Liver (tissue), 9 donors: ENCODE data around the gene B4GALNT3. TPM values are rescaled to one million over a fixed set of nuclear protein-coding genes. Genes with fewer than 3 reads are reported as not detected.

ENCODE experiments used
- DNase-seq: peaks from one replicate; pipeline ENCODE4 v3.0.0-alpha.2; 2017; ENCODE audit warnings: low spot score
- H3K27ac ChIP-seq, 2 donors: one replicate each; pipeline ENCODE4 v1.7.0; 2013; ENCODE audit warnings: inconsistent platforms in 2 of 2, low read length in 2 of 2, control low read depth in 1 of 2, low read depth in 1 of 2, mild to moderate bottlenecking in 1 of 2
- H3K27me3 ChIP-seq, 4 donors: one replicate each; pipeline versions ENCODE4 v1.6.1 to v1.7.0; 2013; ENCODE audit warnings: low read length in 3 of 4, inconsistent platforms in 1 of 4, mild to moderate bottlenecking in 1 of 4, moderate library complexity in 1 of 4; ENCODE audit not compliant: control insufficient read depth in 4 of 4, insufficient read depth in 4 of 4
- H3K36me3 ChIP-seq, 4 donors: one replicate each; pipeline versions ENCODE4 v1.6.1 to v1.7.0; 2013; ENCODE audit warnings: low read length in 3 of 4, mild to moderate bottlenecking in 3 of 4, low read depth in 1 of 4, moderate library complexity in 1 of 4; ENCODE audit not compliant: control insufficient read depth in 4 of 4, insufficient read depth in 3 of 4
- H3K4me1 ChIP-seq, 4 donors: one replicate each; pipeline versions ENCODE4 v1.6.1 to v1.7.0; 2013; ENCODE audit warnings: low read length in 3 of 4, mild to moderate bottlenecking in 3 of 4, moderate library complexity in 1 of 4; ENCODE audit not compliant: control insufficient read depth in 4 of 4, insufficient read depth in 4 of 4
- H3K4me3 ChIP-seq, 3 donors: one replicate each; pipeline versions ENCODE4 v1.6.1 to v1.7.0; 2013; ENCODE audit warnings: low read length in 3 of 3, control low read depth in 1 of 3, low read depth in 1 of 3, mild to moderate bottlenecking in 1 of 3
- H3K9ac ChIP-seq, 2 donors: one replicate each; pipeline ENCODE4 v1.7.0; 2013; ENCODE audit warnings: low read length in 2 of 2, mild to moderate bottlenecking in 2 of 2, moderate library complexity in 2 of 2, control low read depth in 1 of 2, low read depth in 1 of 2
- H3K9me3 ChIP-seq, 4 donors: one replicate each; pipeline versions ENCODE4 v1.6.1 to v1.7.0; 2013; ENCODE audit warnings: low read length in 3 of 4; ENCODE audit not compliant: control insufficient read depth in 4 of 4
- EGR1 ChIP-seq, 2 donors: IDR thresholded peaks; 2 replicates each; pipeline ENCODE4 v1.6.1; 2016 to 2018; ENCODE audit warnings: antibody characterized with exemption in 2 of 2, low read depth in 2 of 2
- FOXA1 ChIP-seq: IDR thresholded peaks from 2 replicates; pipeline ENCODE4 v1.6.1; 2016; ENCODE audit warnings: antibody characterized with exemption
- FOXA2 ChIP-seq: IDR thresholded peaks from 2 replicates; pipeline ENCODE4 v1.6.1; 2016; ENCODE audit warnings: antibody characterized with exemption
- GABPA ChIP-seq, 2 donors: IDR thresholded peaks in 1 of 2; conservative IDR thresholded peaks in 1 of 2; 2 replicates each; pipeline ENCODE4 v1.6.1; 2016; ENCODE audit warnings: antibody characterized with exemption in 2 of 2, mild to moderate bottlenecking in 1 of 2, moderate library complexity in 1 of 2
- HNF4A ChIP-seq, 2 donors: conservative IDR thresholded peaks; 2 replicates each; pipeline ENCODE4 v1.6.1; 2016; ENCODE audit warnings: antibody characterized with exemption in 2 of 2, mild to moderate bottlenecking in 2 of 2
- HNF4G ChIP-seq: IDR thresholded peaks from 2 replicates; pipeline ENCODE4 v1.6.1; 2016; ENCODE audit warnings: antibody characterized with exemption
- JUND ChIP-seq, 2 donors: IDR thresholded peaks; 2 replicates each; pipeline ENCODE4 v1.6.1; 2016; ENCODE audit warnings: antibody characterized with exemption in 2 of 2
- NR2F2 ChIP-seq: IDR thresholded peaks from 2 replicates; pipeline ENCODE4 v1.6.1; 2016; ENCODE audit warnings: antibody characterized with exemption
- RAD21 ChIP-seq, 2 donors: IDR thresholded peaks; 2 replicates each; pipeline ENCODE4 v1.6.1; 2016; ENCODE audit warnings: antibody characterized with exemption in 2 of 2, mild to moderate bottlenecking in 2 of 2
- RXRA ChIP-seq, 2 donors: IDR thresholded peaks; 2 replicates each; pipeline ENCODE4 v1.6.1; 2017 to 2018; ENCODE audit warnings: antibody characterized with exemption in 2 of 2, mild to moderate bottlenecking in 1 of 2
- SP1 ChIP-seq: IDR thresholded peaks from 2 replicates; pipeline ENCODE4 v1.6.1; 2018; ENCODE audit warnings: antibody characterized with exemption, mild to moderate bottlenecking
- TAF1 ChIP-seq: conservative IDR thresholded peaks from 2 replicates; pipeline ENCODE4 v1.6.1; 2016; ENCODE audit warnings: antibody characterized with exemption, mild to moderate bottlenecking
- YY1 ChIP-seq: IDR thresholded peaks from 2 replicates; pipeline ENCODE4 v1.6.1; 2016; ENCODE audit warnings: antibody characterized with exemption, mild to moderate bottlenecking
- WGBS: extraction: QIAGEN DNeasy Blood & Tissue Kit; methylation state at CpG from one replicate; pipeline ENCODE4 v1.1.7; 2013; 5-methylcytosine and 5-hydroxymethylcytosine counted together
- polyA plus RNA-seq, 2 donors: library from polyadenylated mRNA; stranded (reverse) in 1 of 2; unstranded in 1 of 2; fragments of 200-250 nt in 1 of 2; fragments of >200 nt in 1 of 2; fragmentation: Nextera tagmentation in 1 of 2; extraction: Ambion mirVana in 1 of 2; gene quantifications; one replicate each; pipeline versions ENCODE4 v1.2.1 to v1.2.3, GENCODE V29; 2013 to 2015
- total RNA-seq, 2 donors: library from RNA; depleted of rRNA; stranded (reverse); fragments of >200 nt; gene quantifications; one replicate each; pipeline ENCODE4 v1.2.3, GENCODE V29; 2014
- TF ChIP-seq, protein P1 (sequence below): IDR thresholded peaks from 2 replicates; pipeline ENCODE4 v1.6.1; 2016; ENCODE audit warnings: antibody characterized with exemption, mild to moderate bottlenecking
- TF ChIP-seq, protein P2 (sequence below): IDR thresholded peaks from 2 replicates; pipeline ENCODE4 v1.6.1; 2016; ENCODE audit warnings: antibody characterized with exemption
- TF ChIP-seq, protein P3 (sequence below): fragments of 150-350 bp; IDR thresholded peaks from 2 replicates; pipeline ENCODE4 v1.5.1; 2017; ENCODE audit warnings: improper control_type of control experiment, low read depth, low read length; ENCODE audit not compliant: missing input control
- TF ChIP-seq, protein P4 (sequence below): IDR thresholded peaks from 2 replicates; pipeline ENCODE4 v1.6.1; 2016; ENCODE audit warnings: antibody characterized with exemption
- TF ChIP-seq, protein P5 (sequence below): IDR thresholded peaks from 2 replicates; pipeline ENCODE4 v1.6.1; 2016; ENCODE audit warnings: antibody characterized with exemption
- donor health status: healthy.
- donor health status: healthy.
- donor health status: healthy.
- donor health status: healthy.
- donor health status: healthy.

The B4GALNT3 gene
- total and polyA plus RNA-seq, 4 donors, result 0.09 to 0.25 (median 0.14) TPM; not detected in 1

DNA sequence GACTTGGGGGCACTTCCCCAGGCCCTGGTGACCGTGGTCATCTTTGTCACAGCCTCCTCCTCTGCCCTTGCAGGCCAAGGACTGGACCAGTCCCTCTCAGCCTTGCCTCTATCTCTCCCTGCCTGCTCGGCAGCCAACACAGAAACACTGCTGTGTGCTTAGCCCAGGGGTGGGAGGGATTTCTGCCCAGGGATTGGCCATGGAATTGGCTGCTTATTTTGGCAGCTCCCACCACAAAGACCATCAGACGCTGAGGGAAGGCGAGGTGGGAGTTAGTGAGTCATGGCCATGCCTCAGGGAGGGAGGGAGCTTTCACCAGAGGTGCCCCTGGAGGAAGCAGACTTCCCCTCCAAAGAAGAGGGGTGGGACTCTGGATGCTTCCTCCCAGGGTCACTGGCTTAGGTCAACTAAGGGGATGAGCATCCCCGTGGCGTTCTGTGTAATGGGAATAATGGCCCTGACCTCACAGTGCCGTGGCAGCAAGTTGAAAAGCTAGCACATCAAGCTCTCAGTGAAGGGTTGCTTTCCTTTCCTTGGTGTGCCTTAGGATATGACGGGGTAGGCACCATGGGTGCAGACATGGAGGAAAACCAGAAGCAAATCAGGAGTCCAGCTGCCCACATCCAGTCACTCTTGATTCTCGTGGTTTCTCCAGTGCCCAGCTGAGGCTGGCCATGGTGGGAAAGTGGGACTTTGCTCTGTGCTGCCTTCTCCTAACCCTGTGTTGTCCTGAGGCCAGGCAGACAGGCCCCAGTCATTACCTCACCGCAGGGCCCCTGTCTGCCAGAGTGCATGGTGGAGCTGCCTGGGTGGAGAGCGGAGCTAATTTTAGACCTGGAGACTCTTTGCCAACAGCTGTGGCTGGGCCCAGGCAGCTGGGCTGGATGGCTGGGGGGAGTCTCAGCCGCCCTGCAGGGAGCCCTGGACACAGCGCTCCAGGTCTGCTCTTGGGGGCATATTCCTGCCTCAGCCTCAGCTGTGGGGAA is 21.4 kb downstream of the B4GALNT3 start:
- TF ChIP-seq, protein P1, sequence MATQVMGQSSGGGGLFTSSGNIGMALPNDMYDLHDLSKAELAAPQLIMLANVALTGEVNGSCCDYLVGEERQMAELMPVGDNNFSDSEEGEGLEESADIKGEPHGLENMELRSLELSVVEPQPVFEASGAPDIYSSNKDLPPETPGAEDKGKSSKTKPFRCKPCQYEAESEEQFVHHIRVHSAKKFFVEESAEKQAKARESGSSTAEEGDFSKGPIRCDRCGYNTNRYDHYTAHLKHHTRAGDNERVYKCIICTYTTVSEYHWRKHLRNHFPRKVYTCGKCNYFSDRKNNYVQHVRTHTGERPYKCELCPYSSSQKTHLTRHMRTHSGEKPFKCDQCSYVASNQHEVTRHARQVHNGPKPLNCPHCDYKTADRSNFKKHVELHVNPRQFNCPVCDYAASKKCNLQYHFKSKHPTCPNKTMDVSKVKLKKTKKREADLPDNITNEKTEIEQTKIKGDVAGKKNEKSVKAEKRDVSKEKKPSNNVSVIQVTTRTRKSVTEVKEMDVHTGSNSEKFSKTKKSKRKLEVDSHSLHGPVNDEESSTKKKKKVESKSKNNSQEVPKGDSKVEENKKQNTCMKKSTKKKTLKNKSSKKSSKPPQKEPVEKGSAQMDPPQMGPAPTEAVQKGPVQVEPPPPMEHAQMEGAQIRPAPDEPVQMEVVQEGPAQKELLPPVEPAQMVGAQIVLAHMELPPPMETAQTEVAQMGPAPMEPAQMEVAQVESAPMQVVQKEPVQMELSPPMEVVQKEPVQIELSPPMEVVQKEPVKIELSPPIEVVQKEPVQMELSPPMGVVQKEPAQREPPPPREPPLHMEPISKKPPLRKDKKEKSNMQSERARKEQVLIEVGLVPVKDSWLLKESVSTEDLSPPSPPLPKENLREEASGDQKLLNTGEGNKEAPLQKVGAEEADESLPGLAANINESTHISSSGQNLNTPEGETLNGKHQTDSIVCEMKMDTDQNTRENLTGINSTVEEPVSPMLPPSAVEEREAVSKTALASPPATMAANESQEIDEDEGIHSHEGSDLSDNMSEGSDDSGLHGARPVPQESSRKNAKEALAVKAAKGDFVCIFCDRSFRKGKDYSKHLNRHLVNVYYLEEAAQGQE, result no peak
- TF ChIP-seq JUND (IDR thresholded peaks at IDR 0.05), result no peak
- no peak for TF ChIP-seq EGR1 (IDR thresholded peaks at IDR 0.05; ENCODE audit: low read depth in 2 of 2)
- TF ChIP-seq NR2F2, result no peak
- TF ChIP-seq YY1, result no peak
- no peak for TF ChIP-seq FOXA2
- TF ChIP-seq SP1, result no peak
- TF ChIP-seq RXRA (IDR thresholded peaks at IDR 0.05), result no peak
- Histone ChIP-seq H3K9me3 (no peaks in the 10 kb centered on the region), H3K4me3 (no peak overlapping the region), H3K27me3 (peaks cover 0 to 4% (median 0%) of the 10 kb centered on the region in 4 donors), H3K27ac (no peak overlapping the region), H3K9ac (no peak overlapping the region), H3K4me1 (no peaks in the 10 kb centered on the region), H3K36me3 (no peaks in the 10 kb centered on the region)
- 81% methylated on average over 13 of the region's 13 CpGs for WGBS
- no peak for DNase-seq

DNA sequence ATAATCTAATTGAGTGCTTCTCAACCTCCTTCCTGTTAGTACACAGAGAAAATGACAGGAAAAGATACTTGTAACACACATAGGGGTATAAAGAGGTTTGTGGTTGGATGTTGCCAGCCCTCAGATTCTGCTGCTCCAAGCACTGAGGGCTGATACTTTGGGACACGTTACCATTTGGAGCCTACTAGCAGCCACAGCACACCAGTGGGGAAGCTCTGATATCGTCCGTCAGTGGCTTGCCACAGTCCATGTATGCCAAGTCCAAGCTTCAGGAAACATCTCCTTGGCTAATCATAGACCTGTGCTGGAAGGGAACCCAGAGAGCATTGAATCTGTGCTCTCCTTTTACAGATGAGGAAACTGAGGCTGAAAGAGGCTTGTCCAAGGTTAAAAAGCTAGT is 22.3 kb downstream of the B4GALNT3 start:
- H3K4me1 ChIP-seq, result no peaks in the 10 kb centered on the region
- TF ChIP-seq, protein P2, sequence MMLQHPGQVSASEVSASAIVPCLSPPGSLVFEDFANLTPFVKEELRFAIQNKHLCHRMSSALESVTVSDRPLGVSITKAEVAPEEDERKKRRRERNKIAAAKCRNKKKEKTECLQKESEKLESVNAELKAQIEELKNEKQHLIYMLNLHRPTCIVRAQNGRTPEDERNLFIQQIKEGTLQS, result no peak
- TF ChIP-seq HNF4A (conservative IDR thresholded peaks at IDR 0.05) (no peak), EGR1 (IDR thresholded peaks at IDR 0.05; ENCODE audit: low read depth in 2 of 2) (no peak), SP1 (no peak), FOXA2 (no peak), YY1 (no peak), NR2F2 (no peak), HNF4G (no peak), TAF1 (no peak), RAD21 (IDR thresholded peaks at IDR 0.05) (no peak), FOXA1 (no peak), RXRA (IDR thresholded peaks at IDR 0.05) (no peak), GABPA (IDR thresholded peaks at IDR 0.05 in 1 of 2, conservative IDR thresholded peaks at IDR 0.05 in 1 of 2) (no peak)
- TF ChIP-seq, protein P3, sequence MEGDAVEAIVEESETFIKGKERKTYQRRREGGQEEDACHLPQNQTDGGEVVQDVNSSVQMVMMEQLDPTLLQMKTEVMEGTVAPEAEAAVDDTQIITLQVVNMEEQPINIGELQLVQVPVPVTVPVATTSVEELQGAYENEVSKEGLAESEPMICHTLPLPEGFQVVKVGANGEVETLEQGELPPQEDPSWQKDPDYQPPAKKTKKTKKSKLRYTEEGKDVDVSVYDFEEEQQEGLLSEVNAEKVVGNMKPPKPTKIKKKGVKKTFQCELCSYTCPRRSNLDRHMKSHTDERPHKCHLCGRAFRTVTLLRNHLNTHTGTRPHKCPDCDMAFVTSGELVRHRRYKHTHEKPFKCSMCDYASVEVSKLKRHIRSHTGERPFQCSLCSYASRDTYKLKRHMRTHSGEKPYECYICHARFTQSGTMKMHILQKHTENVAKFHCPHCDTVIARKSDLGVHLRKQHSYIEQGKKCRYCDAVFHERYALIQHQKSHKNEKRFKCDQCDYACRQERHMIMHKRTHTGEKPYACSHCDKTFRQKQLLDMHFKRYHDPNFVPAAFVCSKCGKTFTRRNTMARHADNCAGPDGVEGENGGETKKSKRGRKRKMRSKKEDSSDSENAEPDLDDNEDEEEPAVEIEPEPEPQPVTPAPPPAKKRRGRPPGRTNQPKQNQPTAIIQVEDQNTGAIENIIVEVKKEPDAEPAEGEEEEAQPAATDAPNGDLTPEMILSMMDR, result no peak
- TF ChIP-seq, protein P4, sequence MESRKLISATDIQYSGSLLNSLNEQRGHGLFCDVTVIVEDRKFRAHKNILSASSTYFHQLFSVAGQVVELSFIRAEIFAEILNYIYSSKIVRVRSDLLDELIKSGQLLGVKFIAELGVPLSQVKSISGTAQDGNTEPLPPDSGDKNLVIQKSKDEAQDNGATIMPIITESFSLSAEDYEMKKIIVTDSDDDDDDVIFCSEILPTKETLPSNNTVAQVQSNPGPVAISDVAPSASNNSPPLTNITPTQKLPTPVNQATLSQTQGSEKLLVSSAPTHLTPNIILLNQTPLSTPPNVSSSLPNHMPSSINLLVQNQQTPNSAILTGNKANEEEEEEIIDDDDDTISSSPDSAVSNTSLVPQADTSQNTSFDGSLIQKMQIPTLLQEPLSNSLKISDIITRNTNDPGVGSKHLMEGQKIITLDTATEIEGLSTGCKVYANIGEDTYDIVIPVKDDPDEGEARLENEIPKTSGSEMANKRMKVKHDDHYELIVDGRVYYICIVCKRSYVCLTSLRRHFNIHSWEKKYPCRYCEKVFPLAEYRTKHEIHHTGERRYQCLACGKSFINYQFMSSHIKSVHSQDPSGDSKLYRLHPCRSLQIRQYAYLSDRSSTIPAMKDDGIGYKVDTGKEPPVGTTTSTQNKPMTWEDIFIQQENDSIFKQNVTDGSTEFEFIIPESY, result no peak
- TF ChIP-seq, protein P1, result no peak
- TF ChIP-seq, protein P5, sequence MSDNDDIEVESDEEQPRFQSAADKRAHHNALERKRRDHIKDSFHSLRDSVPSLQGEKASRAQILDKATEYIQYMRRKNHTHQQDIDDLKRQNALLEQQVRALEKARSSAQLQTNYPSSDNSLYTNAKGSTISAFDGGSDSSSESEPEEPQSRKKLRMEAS, result no peak
- peaks cover 0 to 4% (median 0%) of the 10 kb centered on the region in 4 donors for H3K27me3 ChIP-seq
- H3K4me3 ChIP-seq, result no peak overlapping the region
- no peak overlapping the region for H3K9ac ChIP-seq
- 87% methylated on average over 3 of the region's 3 CpGs for WGBS
- DNase-seq, result no peak
- no peaks in the 10 kb centered on the region for H3K36me3 ChIP-seq
- H3K27ac ChIP-seq, result no peak overlapping the region
- no peaks in the 10 kb centered on the region for H3K9me3 ChIP-seq
